Cerebellar nuclear complex (tissue), 1 donor: ENCODE measurements around the gene CLCNKB.

Source experiments
- DNase-seq, 2 experiments: peaks; one replicate each; lab custom pipeline; 2025; lab: John Stamatoyannopoulos, UW

Gene CLCNKB

DNA sequence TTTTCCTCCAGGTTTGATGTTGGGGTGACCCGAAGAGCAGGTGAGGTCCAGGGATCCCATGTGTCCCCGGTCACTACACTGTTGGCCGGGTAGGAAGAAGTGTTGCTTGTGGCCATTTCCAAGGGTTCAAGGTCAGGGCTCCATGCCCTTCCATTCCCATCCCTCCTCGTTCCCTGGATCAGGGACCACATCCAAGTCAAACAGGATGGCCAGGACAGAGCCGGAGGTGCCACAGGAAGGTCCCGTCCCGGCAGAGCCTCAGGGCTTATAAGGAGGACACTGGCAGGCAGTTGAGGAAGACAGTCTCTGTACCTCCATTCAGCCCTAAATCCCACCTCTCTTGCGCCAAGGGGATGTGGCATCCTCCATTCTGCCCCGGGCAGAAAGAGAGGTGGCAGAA, 51.9 kb downstream of the CLCNKB start:
- DNase-seq = no peak

DNA sequence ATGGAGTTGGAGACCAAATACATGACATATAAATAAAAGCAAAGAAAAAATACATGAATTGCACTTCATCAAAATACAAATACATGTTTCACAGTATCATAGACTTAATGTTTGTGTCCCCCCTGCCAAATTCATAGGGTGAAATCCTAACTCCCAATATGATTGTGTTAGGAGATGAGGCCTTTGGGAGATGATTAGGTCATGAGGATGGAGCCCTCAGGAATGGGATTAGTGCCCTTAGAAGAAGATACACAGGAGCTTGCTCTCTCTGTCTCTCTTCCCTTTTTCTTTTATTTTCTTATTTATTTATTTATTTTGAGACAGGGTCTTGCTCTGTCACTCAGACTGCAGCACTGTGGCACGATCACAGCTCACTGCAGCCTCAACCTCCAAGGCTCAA, 55.8 kb downstream of the CLCNKB start:
- DNase-seq = no peak

DNA sequence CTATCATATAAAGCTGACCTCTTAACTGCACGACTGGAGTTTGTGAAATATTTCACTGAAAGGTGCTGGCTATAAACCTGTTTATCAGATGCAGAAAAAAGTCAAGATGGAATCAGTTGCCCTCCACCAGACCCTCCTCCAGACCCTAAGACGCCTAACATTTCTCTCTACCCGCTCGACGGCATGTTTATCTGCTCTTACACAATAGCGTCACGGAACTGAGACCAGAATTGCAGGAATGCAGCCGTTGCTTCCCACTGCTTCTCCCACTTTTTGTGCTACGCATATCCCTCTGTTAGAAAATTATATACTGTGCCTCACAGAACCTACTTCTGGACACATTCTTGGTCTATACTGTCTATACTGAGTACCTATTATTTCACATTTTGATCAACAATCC, 58.0 kb downstream of the CLCNKB start:
- DNase-seq = no peak
